Measurements from ENCODE around the gene CIPC.

CIPC gene

DNA sequence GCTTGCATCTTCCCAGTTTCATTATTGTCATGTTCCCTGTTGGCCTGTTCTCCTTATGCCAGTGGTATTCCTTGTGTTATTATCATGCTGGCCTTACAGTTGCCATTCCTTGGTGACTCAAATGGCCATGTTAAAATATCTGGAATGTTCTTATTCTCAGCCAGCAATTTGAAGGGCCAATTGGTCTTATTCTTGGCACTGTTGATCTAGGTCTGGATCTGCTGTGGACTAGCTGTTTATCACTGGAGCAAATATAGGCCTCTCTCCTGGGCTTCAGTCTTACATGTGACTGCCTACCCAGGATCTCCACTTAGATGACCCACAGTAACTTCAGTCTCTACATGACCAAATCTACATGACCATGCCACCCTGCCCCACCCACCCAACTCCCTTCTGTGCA is 5.4 kb downstream of the CIPC start:
- no peak for DNase-seq (ENCODE audit: low spot score)

DNA sequence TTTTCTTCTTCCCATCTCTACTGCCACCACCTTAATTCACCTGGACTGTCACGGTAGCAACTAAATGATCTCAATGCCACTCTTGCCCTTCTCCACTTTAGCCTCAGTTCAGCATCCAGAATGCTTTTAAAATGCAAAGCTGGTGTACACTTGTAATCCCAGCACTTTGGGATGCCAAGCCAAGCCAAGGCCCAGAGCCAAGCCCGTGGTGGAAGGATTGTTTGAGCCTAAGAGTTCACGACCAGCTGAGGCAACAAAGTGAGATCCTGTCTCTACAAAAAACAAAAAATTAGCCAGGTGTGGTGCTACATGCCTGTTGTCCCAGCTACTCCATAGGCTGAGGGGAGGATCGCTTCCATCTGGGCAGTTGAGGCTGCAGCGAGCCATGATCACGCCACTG is 5.9 kb downstream of the CIPC start:
- DNase-seq (ENCODE audit: low spot score), result no peak

DNA sequence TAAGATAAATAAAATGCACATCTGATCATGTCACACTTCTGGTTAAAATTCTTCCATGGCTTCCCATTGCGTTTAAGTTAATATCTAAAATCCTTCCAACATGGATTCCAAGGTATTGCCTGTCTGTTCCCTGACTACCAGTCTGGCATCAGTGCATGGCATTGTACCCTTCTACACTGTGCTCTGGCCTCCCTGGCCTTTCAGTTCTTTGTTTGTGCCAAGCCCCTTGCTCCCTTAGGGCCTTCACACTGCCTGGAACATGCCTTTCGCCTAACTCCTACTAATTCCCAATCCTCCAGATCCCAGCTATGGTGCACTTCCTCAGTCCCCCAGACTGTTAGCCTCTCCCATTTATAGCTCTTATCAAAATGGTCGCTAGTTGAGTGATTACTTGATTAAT is 6.3 kb downstream of the CIPC start:
- DNase-seq (ENCODE audit: low spot score), result no peak

DNA sequence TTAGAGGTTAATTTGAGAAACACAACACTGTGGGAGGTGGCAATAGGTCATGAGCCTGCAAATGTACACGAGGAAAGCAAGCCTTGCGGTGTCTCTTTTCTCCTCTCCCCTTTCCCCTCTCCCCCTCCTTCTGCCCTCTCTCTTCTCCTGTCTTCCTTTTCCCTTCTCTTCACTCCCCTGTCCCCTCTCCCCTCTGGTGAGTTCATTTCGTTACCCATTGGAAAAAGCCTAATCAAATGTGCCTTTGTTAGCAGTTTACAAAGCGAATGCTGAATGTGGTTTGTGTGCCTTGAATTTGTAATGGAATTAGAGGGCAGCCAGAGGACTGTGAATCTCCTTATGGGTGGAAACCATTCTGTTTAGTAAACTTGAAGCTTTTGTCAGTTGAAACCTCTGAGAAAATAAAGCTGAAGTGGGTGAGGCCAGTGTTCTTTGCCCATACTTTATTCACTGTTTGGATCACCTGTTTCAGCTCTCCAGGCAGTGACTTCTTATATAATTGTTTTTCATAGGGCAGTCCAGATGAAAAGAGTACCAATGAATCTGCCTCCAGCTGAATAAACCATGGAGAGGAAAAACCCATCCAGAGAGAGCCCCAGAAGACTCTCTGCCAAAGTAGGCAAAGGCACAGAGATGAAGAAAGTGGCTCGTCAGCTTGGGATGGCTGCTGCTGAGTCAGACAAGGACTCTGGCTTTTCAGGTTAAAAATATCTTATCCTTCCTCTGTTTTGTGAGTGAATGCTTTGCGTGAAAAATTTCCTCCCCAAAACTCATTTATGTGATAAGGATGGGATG is 7.3 kb downstream of the CIPC start:
- DNase-seq (ENCODE audit: low spot score), result peak; percentile 96

DNA sequence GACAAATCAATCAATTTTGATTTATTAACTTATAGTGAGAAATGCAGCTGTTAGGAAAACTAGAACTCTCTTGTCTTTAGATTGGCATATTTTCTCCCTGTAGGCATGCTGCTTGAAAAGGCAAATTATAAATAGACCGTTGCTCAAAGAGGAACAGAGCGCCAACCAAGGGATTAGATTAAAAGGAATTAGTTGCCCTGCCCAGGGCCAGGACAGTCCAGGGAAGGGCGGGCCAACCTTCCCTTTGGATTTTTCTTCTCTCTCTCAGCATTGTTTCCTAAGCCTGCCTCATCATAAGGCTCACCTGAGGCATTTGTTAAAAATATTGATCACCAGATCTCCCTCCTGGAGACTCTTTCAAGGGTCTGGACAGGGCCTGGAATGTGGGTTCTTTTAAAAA is 8.6 kb downstream of the CIPC start:
- no peak for DNase-seq (ENCODE audit: low spot score)

DNA sequence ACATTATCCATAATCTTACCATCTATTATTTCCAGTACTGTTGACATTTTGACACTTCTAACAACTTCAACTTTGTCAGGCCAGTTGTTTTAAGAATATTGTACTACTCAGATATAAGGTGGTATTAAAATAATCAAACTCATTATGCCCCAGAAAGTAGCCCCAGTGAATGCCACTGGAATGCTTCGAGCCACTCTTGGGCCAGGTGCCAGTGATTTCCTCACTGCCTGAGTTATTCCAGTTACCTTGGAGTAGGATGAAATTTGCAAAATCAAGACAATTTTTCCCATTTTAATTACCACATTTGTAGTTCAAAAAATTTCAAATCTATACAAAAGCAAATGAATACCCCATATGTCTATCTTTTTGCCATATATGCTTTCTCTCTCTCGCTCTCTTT is 9.2 kb downstream of the CIPC start:
- no peak for DNase-seq (ENCODE audit: low spot score)

DNA sequence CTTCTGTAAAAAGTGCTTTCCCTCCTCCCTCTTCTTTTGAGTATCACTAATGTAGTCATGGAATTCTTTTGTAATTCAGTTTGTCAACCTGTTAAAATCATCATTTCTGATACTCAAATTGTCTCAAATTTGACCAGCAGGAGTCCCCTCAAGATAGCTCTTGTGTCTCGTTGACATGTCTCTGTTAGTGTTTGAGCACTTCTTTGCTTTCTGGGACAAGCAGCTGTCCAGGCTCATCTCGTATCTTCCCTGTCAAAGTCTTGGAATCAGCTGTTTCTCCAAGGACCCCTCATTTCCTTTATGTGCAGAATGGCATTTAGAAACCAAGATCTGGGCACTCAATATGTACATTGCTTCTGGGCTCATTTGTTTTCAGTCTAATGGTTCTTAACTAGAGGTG is 10.7 kb downstream of the CIPC start:
- DNase-seq (ENCODE audit: low spot score), result no peak

DNA sequence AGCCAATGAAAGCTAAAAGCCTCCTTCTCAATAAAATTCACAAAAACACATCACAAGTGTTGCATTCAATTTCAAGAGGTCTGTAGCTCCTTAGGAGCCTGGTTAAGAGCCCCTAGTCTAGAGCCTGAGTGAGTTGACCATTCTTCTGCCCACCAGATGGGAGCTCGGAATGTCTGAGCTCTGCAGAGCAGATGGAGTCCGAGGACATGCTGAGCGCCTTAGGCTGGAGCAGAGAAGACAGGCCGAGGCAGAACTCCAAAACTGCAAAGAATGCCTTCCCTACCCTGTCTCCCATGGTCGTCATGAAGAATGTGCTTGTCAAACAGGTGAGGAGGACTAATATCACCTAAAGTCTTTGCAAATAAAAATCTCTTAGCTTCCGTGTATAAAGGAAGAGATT is 11.6 kb downstream of the CIPC start:
- no peak for DNase-seq (ENCODE audit: low spot score)

DNA sequence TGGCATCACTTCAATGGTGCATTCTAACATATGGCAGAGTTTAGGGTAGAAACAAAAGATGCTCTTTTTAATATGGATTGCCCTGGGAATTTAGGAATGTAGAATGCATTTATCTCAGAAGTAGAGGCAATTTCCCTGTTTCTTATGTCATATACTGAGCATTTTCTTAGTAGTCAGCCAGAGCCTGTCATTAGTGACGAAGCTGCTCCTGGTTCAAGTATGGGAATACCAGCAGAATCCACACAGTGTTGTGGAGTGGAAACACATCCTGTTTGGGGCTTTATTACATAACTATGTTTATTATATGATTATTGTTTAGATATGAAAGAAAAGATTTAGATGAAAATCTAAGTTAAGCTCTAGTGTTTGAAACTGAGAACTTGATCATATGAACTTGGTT is 12.2 kb downstream of the CIPC start:
- no peak for DNase-seq (ENCODE audit: low spot score)

DNA sequence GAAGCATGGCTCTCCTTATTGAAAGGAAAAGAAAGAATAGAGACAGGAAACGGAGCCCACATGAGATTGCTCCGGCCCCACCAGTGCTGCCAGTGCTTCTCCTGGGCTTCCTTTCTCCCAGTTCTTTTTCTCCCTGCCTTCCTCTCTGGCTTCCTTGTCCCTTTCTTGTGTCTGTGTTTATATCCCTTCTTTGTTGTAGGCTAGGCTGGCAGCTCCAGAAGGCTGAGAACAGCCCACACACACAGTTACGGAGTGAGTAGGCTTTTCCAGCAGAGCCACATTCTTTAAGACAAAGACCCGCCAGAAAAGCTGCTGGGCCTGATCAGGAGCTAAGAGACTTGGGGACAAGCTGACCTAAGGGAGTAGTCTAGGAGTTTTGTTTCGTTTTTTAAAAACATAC is 13.0 kb downstream of the CIPC start:
- DNase-seq (ENCODE audit: low spot score), result no peak

DNA sequence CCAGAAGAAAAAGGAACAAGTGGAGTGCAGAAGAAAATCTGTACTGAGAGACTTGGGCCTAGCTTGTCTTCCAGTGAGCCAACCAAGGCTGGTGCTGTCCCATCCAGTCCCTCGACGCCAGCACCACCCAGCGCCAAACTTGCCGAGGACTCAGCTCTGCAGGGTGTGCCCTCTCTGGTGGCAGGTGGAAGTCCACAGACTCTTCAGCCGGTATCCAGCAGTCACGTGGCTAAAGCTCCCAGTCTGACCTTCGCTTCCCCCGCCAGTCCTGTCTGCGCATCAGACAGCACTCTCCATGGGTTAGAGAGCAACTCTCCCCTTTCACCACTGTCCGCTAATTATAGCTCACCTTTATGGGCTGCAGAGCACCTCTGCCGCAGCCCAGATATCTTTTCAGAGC is 15.6 kb downstream of the CIPC start:
- no peak for DNase-seq (ENCODE audit: low spot score)

DNA sequence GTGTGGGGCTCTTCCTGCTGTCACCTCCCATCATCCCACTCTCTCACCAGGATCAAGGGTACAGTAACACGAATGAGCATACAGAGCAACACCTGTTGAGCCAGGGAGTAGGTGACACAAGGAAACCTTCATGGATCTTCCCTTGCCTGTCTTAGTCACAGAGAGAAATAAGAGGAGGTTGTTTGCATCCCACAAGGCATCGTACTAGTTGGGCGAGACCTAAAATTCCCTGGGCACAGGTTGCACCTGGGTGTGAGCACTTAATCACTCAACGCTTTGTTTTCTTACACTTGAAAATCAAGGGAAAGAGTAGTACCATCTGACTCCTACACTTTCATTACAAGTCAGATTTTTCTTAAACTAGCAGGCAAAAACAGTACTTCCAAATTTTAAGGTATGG is 16.6 kb downstream of the CIPC start:
- DNase-seq (ENCODE audit: low spot score), result no peak

DNA sequence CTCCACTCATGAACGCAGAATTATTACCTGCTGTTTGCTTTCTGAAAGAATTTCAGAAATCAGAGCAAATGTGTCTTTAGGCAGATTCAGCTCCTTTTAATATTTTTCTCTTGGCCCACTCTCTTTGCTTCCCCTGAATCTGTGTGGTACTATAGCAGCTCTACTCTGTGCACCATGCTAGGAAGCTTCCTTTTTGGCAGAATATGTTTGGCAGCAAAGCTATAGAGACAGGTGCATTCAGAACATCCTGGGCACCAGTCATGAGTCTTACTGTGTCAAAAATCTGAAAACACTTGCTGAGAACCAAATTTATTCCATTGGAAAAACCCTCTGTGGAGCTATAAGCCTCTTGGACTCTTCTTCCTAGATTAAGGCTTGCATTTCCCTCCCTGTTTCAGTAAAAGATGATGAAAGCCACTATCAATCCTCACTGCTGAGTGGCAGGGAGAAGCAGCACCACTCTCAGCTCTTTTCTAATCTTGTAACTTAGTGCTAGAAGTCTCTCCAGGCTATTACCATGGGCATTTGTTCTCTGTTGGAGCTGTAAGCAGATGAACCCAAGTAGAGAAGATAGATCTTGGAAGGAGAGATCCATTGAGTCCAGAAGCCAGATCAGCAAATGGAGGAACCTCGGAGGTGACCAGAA is 18.2 kb downstream of the CIPC start:
- no peak for DNase-seq (ENCODE audit: low spot score)

DNA sequence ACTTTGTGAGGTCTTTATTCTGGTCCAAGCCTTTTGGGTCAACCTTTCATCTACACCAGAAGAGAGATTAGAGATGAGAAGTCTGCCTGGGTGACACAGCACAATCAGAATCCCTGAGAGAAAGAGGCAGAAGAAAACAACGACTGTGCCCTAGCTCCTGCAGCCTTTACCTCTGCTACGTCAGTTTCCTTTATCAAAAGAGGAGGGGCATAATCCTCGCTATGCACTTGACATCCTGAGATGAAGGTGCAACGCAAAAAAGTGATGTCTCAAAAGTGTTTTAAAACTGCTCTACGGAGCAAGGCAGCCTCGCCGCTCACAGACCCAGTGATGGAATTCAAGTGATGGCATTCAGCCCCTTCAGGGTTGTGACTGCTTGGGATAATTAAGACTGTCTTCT is 21.8 kb downstream of the CIPC start:
- DNase-seq (ENCODE audit: low spot score), result no peak

DNA sequence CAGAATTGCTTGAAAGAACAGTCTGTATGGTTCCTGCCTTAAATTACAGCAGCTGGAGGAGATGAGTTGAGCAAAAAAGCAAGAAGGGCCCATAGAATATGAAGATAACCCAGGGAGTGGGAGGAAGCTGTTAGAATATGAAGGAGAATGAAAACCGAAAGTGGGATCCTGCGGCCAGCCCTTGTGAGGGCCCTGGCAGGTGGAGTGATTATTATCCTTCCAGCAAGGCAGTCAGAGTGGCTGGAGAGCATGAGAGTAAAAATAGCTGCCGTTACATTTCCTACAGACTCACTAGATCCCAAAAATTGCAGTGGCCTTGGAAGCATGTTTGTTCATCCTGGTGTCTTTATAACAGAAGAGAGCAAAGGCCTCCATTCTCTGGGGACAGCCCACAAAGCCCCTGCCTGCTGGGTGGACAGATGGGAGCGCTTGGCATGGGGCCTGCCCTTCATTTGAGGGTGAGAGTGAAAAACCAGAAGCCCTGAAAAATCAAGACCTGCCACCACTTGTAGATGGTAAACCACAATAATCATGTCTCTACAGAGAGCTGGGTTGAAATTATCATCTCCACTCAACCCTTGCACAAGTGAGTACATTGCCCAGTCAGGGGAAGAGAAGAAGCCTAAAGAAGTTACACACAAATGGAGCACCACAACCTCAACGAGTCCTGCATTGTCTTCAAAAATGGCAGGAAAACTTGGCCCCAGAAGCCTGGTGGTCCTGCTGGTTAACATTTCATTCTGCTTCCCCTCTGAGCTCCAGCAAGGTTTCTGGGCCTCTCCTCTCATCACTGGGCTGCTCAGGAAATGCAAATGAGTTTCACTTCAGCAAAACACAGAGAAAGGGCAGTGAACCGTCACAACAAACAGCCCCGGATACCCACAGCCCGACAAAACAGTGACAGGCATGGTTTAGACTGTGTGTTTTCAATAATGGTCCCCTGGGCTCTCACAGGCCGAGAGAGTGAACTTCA is 23.0 kb downstream of the CIPC start:
- DNase-seq (ENCODE audit: low spot score), result no peak

DNA sequence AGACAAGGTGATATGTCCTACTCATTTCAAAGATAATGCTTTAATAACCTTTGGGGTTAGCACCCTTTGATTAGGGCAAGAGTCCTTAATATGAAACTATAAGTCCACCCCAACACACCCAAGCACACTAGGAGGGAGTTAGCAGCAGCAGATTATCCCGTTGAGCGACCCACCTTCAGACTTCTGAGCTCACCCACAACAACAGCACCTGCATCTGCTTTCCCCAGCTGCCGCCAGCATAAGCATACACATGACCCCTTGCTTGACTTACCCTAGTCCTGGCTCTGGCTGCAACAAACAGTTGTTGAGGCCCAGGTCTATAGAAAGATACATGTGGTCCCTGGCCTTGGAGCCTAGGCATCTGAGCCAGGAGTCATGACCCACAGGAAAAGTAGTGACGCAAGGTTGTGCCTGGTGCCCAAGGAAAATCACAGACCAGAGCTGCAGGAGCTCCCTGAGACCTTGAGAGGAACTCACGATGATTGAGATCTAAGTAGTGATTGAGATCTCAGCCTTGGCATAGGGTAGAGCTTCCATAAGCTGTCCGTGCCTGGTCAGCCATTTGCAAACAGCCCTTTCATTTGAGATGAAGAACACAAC is 24.6 kb downstream of the CIPC start:
- no peak for DNase-seq (ENCODE audit: low spot score)

DNA sequence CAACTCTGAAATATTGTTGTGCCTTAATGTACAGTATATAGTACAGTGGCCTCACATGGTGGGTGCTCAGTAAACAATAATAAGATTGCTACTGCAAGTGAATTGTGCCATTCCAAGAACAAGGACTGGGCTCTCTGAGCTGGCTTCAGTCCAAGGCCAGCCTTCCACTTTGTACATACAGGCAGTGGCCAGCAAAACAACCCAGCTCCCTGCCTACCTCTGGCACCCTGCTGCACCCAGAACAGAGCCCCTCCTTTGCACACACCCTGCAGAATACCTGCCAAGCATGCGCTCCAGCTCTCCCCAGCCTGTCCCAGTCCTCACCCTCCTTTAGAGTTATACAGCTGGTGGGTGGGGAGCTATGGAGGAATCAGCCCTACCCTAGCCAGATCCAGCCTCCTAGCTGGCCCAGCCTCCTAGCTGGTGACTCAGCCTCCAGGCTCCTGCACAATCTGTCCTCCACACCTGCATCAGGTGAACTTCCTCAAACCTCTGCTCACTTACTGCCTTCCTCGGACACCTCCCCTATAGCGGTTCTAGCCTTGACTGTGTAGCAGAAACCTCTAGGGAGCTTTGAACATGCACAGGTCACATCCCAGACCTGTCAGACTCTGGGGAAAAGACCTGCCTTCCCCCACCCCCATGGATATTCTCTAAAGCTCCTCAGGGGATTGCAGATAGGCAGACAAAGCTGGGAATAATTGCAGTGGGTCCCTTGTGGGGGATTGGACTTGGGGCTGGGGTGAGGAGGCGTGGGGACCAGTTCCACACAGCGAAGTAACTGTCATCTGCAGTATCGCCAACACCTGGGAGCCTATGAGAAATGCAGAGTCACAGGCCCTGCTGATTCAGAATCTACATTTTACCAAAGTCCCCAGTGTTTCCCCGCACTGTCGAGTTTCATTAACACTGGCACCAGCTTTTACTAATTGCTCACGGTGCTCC is 25.6 kb downstream of the CIPC start:
- DNase-seq (ENCODE audit: low spot score), result no peak

DNA sequence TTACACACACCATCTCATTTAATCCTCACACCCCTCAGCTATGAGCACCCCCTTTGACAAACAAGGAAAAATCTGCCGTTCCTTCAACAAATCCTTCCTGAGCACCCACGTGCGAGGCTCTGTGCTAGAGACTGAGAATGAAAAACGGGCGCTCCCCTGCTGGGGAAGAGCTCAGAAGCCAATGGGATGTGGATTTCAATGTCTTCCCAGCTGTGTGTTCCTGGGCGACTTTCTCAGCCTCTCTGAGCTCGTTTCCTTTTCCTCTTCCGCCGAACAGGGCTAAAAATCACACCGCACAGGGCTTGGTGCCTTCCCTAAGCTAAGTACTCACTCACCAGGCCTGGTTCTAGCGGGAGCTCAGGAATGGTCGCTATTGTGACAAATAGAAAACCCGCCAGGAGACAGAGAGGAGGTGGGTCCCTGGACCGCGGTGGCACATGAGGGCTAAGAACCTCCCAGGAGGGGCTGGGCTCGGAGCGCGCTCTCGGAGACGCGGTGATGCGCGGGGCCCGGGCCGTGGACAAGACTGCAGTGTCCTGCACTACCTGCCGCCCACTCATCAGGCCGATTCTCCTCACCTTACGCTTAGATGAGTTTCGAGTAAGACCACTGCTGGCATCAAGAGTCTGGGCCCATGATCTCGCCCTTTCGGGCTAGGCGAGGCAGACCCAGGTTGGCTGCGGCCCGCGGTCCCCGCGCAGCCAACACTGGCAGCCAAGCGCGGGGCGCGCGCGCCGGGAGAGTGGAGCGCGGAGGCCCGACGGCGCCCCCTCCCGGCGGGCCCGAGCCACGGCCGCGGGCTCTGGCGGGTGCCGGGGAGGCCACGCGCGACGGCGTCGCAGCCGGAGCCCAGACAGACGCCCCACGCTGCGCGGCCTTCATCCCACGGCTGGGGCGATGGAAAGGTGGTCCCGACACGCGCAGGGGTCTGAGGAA is 26.6 kb downstream of the CIPC start:
- no peak for DNase-seq (ENCODE audit: low spot score)

DNA sequence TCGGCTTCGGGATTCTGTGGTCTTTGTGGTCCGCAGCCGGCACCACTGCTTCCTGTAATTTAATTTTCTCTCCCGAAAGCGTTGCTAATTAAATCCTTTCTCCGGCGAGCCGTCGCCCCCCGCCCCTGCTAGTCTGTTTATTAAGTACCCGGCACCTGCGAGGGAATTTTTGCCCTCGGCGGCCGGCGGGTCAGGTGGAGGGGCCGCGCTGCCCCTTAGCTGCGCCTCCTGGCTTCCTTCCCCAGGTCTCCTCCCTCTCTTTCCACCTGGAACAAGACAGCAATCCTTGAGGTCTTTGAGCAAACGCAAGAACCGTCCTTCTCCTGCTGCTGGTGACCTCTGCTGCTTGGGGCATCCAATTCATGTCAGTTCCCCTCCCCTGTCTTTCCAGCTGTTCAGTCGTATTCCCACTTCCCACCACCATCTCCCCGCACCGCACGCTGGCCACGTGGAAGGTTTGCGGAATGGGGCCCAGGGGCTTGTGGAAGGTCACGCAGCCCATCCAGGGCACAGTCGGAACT is 27.3 kb downstream of the CIPC start:
- DNase-seq (ENCODE audit: low spot score), result no peak

DNA sequence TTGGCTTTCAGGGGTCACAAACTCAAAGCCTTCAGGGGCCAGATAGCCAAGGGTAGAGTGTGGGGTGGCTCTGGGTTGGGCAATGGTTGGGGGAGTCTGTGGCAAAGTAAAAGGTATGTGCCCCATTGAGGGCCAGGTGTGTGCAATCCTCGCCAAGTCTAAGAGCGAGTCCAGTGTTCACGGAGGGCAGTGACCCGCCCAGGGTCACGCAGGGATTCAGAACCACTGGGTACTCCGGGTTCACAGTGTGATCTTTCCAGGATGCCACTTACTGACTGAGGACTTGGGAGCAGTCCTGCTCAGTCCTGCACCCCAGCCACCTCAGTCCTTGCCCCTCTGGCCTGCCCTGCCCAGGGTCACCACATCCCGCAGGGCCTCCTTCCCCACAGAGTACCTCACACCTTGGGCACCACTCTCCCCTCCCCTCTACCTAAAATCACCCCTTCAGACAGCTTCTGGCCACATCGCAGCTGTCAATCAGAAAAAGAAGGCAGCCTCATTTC is 27.8 kb downstream of the CIPC start:
- DNase-seq (ENCODE audit: low spot score), result no peak
